HG03520 (cell line): Measurements from ENCODE around the gene CELA3B.
"Not testable (repeated sequence)": the region's sequence is repeated elsewhere in the genome, so short reads cannot be mapped to it uniquely, and the experiment has no call there.

Experiments used
- ATAC-seq: cut with Tn5 transposase; IDR thresholded peaks from one replicate; pipeline ENCODE4 v1.9.1; 2021; ENCODE audit warnings: mild to moderate bottlenecking, moderate library complexity; ENCODE audit not compliant: unreplicated experiment

Gene CELA3B

GRCh38 chr1:21976703-21977239, at the start of gene CELA3B:
TSS of gene CELA3B (plus strand) at chr1:21977022. CDS start at chr1:21977040, 18 bp downstream.
- not testable (repeated sequence) for ATAC-seq

DNA sequence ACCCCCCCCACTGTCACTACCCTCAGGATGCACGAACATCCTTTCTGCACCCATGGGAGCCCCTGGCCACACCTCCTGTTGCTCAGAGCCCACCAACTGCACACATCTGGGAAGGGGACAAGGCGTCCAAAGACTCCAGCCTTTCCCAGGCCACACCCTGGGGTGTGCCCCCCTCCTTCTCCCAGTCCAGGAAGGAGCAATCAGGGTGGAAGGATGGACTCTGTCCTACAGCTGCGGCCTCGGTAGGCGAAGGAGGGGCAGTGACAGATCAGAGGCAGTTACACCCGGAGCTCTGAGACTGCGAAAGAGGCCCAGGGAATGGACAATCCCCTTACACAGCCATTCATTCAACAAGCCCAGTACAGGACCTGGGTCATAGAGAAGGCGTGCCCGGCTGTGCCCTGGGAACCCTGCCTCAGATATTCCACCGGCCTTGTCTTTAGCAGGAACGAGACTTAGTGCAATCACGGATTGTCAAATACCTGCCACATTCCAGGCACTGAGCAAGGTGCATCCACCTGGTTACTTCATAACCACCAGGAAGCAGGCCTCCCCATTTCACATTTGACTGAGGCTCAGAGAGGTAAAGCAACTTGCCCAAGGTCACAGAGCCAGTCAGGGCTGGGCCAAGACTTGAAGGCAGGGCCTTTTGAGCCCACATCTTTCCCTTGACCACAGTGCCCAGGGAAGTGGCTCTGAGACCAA, 49.1 kb upstream of the CELA3B start:
- no peak for ATAC-seq

DNA sequence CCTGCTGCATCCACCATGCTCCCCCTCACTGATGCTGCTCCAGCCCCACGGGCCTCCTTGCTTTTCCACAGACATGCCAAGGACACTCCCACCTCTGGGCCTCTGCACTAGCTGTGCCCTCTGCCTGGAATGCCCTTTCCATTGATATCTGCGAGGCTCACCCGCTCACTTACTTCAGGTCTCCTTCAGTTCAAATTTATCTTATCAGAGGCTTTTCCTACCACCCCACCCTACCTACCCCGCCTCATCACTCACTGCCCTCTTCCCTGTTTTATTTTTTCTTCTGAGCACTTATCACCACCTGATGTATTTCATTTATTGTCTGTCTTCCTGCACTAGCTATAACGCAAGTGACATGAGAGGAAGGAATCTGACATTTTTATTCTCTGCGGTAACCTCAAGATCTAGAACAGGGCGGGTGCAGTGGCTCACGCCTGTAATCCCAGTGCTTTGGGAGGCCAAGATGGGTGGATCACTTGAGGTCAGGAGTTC, 46.7 kb upstream of the CELA3B start:
- no peak for ATAC-seq

DNA sequence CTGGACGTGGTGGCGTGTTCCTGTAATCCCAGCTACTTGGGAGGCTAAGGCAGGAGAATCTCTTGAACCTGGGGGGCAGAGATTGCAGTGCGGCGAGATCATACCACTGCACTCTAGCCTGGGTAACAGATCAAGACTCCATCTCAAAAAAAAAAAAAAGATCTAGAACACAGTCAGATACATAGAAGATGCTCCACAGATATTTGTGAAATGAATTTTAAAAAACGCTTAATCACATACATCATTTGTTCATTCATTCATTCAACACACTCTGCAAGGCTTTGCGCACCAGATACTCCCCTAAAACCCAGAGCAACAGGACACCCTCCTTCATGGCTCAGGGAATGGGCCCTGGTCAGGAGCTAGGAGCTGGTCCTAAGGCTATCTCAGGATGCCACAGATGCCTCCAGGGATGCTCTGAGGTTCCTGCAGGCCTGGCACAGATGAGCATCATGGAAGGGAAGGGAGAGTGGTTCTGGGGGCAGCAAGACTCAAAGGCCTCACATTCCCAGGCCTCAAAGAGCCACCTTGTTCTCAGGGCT, 46.1 kb upstream of the CELA3B start:
- no peak for ATAC-seq

DNA sequence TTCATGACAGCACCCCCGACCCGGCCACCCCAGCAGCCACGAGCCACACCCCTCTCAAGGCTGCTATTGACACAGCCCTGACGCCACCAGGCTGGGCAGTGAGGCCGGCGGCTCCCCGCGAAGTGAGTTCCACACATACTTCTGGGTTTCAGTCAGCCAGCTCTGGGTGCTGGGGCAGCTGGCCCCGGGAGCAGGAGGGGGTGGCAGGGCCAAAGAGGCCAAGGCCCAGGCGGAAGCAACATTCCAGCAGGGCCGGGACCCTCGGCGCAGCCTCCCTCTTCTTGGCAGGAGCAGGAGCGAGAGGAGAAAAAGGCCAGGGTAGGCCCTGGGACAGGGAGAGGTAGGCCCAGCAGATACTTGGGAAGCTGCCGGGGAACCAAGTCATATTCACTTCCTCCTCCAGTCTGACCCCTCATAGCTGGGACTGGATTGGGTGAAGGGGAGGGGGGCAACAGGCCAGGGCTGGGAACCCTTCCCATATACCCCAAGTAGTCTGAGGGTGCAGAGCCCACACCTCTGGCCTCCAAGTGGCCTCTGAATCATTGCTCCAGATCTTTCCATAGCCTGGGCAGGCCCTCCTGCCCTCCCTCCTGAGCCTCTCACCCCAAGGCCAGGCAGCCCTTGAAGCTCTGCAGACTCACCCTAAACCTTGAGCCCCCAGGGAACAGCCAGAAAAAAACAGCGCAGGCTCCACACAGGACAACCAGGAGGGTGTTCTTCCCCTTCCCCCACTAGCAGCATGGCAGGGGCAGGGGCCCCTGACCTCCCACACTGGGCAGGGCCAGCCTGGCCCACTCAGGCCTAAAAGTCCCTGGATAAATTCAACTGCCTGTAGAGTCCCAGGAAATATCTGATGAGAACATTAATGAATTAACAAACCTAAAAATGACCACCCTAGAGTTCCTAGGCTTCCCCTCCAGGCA, 45.4 kb upstream of the CELA3B start:
- ATAC-seq = no peak

DNA sequence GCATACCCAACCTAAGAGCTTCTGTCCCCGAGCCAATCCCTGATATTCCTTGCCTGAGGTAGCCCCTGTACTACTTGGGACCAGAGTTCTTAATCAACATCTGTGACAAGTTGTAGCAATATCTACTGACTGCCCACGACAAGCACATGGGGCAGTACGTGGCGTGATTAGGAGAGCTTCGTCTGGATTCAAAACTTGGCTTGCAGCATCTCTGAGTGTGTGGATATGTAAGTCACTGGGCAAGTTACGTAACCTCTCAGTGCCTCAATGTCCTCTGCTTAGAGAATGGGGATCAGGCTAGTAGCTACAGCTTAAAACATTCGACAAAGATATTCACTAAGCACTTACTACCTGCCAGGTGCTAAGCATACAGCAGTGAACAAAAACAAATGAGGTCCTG, 44.7 kb upstream of the CELA3B start:
- no peak for ATAC-seq

- no peak for ATAC-seq
Observed at GRCh38 chr1:21933397-21934248, 43.2 kb upstream of the CELA3B start.

- no peak for ATAC-seq
Observed at GRCh38 chr1:21935393-21935804, 41.4 kb upstream of the CELA3B start.

- no peak for ATAC-seq
Observed at GRCh38 chr1:21935891-21936365, 40.9 kb upstream of the CELA3B start.

- ATAC-seq = no peak
Observed at GRCh38 chr1:21936366-21937031, 40.3 kb upstream of the CELA3B start.

- ATAC-seq = no peak
Observed at GRCh38 chr1:21937034-21937371, 39.8 kb upstream of the CELA3B start, which contains the start of gene HSPG2. TSS of gene HSPG2 (minus strand) at chr1:21937310. CDS start at chr1:21937217, 93 bp downstream.

- ATAC-seq = no peak
Observed at GRCh38 chr1:21937372-21938121, 39.3 kb upstream of the CELA3B start.

DNA sequence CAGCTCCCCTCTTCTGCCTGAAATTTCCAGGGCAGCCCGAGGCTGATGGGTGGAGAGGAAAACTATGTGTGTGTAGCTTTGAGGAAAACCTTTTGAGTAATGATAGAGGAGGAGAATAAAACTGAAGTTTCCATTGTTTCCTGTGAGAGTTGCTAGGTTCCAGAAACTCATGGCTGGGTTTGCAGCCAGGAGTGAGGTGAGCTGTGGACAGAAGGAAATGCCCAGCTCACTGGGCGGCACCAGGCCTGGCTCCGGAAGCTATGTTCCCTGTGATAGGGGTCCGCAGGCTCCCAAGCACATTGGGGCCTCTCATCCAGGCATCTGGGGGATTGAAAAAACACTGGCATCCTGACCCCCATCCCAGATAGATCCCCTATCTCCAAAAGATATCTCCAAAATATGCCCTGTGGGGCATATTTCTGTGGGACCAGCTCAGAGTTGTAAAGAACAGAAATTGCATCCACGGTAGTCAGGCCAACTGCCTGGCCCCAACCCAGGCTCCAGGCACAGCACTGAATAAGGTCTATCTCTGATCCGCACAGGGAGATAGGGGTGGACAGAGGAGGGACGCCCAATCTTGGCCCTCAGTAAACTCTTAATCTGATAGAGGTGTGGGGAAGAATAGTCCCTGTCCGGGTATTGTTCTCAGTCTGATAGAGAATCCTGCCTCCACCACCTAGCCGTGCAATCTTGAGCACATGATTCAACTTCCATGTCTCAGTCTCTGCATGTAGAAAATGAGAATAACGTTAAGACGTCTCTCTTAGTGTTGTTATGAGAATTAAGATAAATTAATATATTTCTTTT, 37.9 kb upstream of the CELA3B start:
- no peak for ATAC-seq

- ATAC-seq = no peak
Observed at GRCh38 chr1:21939650-21940374, 37.0 kb upstream of the CELA3B start.

- ATAC-seq = no peak
Observed at GRCh38 chr1:21940492-21940891, 36.3 kb upstream of the CELA3B start.

DNA sequence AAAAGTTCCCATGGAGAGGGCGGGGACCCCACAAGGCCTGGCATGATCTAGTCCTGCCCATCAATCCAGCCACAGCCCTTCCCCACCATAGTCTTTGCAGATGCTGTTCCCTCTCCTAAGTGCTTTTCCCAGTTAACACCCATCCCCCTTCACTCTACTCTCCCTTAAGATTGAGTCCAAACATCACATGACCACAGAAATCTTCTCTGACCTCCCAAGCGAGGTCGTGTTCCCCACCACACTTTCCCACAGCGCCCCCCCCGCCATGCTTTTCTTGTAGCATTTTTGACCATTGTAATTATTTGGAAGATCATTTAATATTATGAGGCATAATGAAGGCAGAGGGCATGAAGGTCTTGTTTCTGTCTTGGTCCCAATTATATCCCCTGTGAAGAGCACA, 35.5 kb upstream of the CELA3B start:
- ATAC-seq = no peak

- ATAC-seq = no peak
Observed at GRCh38 chr1:21942464-21942863, 34.4 kb upstream of the CELA3B start.
